Mesenchymal stem cell (in vitro differentiated cells and primary cell): Measurements from ENCODE around the gene DKKL1.
A peak's percentile ranks its signal among the peaks of the same experiment; 100 is the strongest.

Experiments
- DNase-seq: peaks from one replicate; pipeline ENCODE4 v3.0.0-alpha.2; 2013
- H2AFZ ChIP-seq: one replicate; pipeline ENCODE4 v1.6.1; 2013; ENCODE audit warnings: low read depth, mild to moderate bottlenecking, control low read depth, inconsistent platforms, low read length, moderate library complexity
- H2AK5ac ChIP-seq: 2 replicates; pipeline ENCODE4 v1.6.1; 2013; ENCODE audit warnings: low read length, moderate library complexity, mild to moderate bottlenecking, inconsistent platforms; ENCODE audit not compliant: severe bottlenecking
- H2BK120ac ChIP-seq: one replicate; pipeline ENCODE4 v1.6.1; 2013; ENCODE audit warnings: low read depth, mild to moderate bottlenecking, inconsistent platforms, low read length, moderate library complexity
- H2BK12ac ChIP-seq, 2 experiments: one replicate each; pipeline ENCODE4 v1.6.1; 2013; ENCODE audit warnings: inconsistent platforms in 2 of 2, low read length in 2 of 2, mild to moderate bottlenecking in 2 of 2, moderate library complexity in 2 of 2, control low read depth in 1 of 2
- H2BK15ac ChIP-seq: one replicate; pipeline ENCODE4 v1.6.1; 2013; ENCODE audit warnings: mild to moderate bottlenecking, low read depth, inconsistent platforms; ENCODE audit not compliant: poor library complexity, severe bottlenecking
- H2BK5ac ChIP-seq: 2 replicates; pipeline ENCODE4 v1.6.1; 2013; ENCODE audit warnings: low read depth, mild to moderate bottlenecking, low read length, control low read depth, inconsistent platforms; ENCODE audit not compliant: poor library complexity, severe bottlenecking
- H3K14ac ChIP-seq, 2 experiments: one replicate each; pipeline ENCODE4 v1.6.1; 2013; ENCODE audit warnings: inconsistent platforms in 2 of 2, low read length in 2 of 2, control low read depth in 1 of 2, mild to moderate bottlenecking in 1 of 2, moderate library complexity in 1 of 2
- H3K18ac ChIP-seq, 2 experiments: one replicate each; pipeline ENCODE4 v1.6.1; 2013; ENCODE audit warnings: inconsistent platforms in 2 of 2, low read length in 2 of 2, control low read depth in 1 of 2, low read depth in 1 of 2, mild to moderate bottlenecking in 1 of 2
- H3K23ac ChIP-seq, 2 experiments: one replicate each; pipeline ENCODE4 v1.6.1; 2013; ENCODE audit warnings: inconsistent platforms in 2 of 2, low read length in 2 of 2, mild to moderate bottlenecking in 2 of 2, moderate library complexity in 2 of 2, control low read depth in 1 of 2
- H3K27ac ChIP-seq: 2 replicates; pipeline ENCODE4 v1.5.1; 2013; ENCODE audit warnings: mild to moderate bottlenecking, moderate library complexity, low read length, control low read depth, inconsistent platforms; ENCODE audit not compliant: poor library complexity, severe bottlenecking
- H3K27me3 ChIP-seq, 2 experiments: 2 replicates each; pipeline versions ENCODE4 v1.6.1 to v1.7.0; 2013; ENCODE audit warnings: low read length in 2 of 2, mild to moderate bottlenecking in 2 of 2, moderate library complexity in 2 of 2, control low read depth in 1 of 2, inconsistent platforms in 1 of 2; ENCODE audit not compliant: control insufficient read depth in 1 of 2, insufficient read depth in 1 of 2
- H3K36me3 ChIP-seq, 2 experiments: 2 replicates each; pipeline versions ENCODE4 v1.6.1 to v1.7.0; 2013; ENCODE audit warnings: low read length in 2 of 2, control low read depth in 1 of 2, inconsistent platforms in 1 of 2, low read depth in 1 of 2, mild to moderate bottlenecking in 1 of 2; ENCODE audit not compliant: insufficient read depth in 2 of 2, control insufficient read depth in 1 of 2
- H3K4ac ChIP-seq, 2 experiments: one replicate each; pipeline ENCODE4 v1.6.1; 2013; ENCODE audit warnings: inconsistent platforms in 2 of 2, low read length in 2 of 2, mild to moderate bottlenecking in 2 of 2, moderate library complexity in 2 of 2, control low read depth in 1 of 2, low read depth in 1 of 2
- H3K4me1 ChIP-seq: 2 replicates; pipeline ENCODE4 v1.6.1; 2013; ENCODE audit warnings: low read depth, low read length, control low read depth; ENCODE audit not compliant: control insufficient read depth, insufficient read depth
- H3K4me2 ChIP-seq: 2 replicates; pipeline ENCODE4 v1.6.1; 2013; ENCODE audit warnings: low read length, mild to moderate bottlenecking, inconsistent platforms; ENCODE audit not compliant: poor library complexity, severe bottlenecking
- H3K4me3 ChIP-seq, 2 experiments: 2 replicates each; pipeline versions ENCODE4 v1.5.1 to v1.7.0; 2013; ENCODE audit warnings: low read length in 2 of 2, mild to moderate bottlenecking in 2 of 2, control low read depth in 1 of 2, low read depth in 1 of 2; ENCODE audit not compliant: insufficient read depth in 1 of 2
- H3K79me1 ChIP-seq: replicated peaks from 2 replicates; pipeline ENCODE4 v1.6.1; 2013; ENCODE audit warnings: mild to moderate bottlenecking, control low read depth, low read length, inconsistent platforms; ENCODE audit not compliant: poor library complexity, severe bottlenecking
- H3K9ac ChIP-seq: 2 replicates; pipeline ENCODE4 v1.7.0; 2013; ENCODE audit warnings: mild to moderate bottlenecking, low read length, moderate library complexity
- H3K9me3 ChIP-seq: 2 replicates; pipeline ENCODE4 v1.7.0; 2013; ENCODE audit warnings: mild to moderate bottlenecking, low read length; ENCODE audit not compliant: control insufficient read depth
- H4K8ac ChIP-seq: one replicate; pipeline ENCODE4 v1.6.1; 2013; ENCODE audit warnings: inconsistent platforms, mild to moderate bottlenecking, low read length, moderate library complexity
- H4K91ac ChIP-seq: one replicate; pipeline ENCODE4 v1.6.1; 2013; ENCODE audit warnings: mild to moderate bottlenecking, low read length, inconsistent platforms
- WGBS: methylation state at CpG from one replicate; pipeline ENCODE4 v1.1.7; 2013; ENCODE audit warnings: mixed read lengths; 5-methylcytosine and 5-hydroxymethylcytosine counted together

DKKL1 gene

GRCh38 chr19:49421878-49422202 lies 58.2 kb downstream of the DKKL1 start:
- no peak overlapping the region for H3K14ac ChIP-seq
- H2BK12ac ChIP-seq = no peak overlapping the region
- no peak overlapping the region for H3K9ac ChIP-seq
- peaks cover 78 to 99% of the 10 kb centered on the region in 2 experiments for H3K27me3 ChIP-seq
- no peak overlapping the region for H2BK120ac ChIP-seq
- H3K4me2 ChIP-seq = no peak overlapping the region
- H2BK15ac ChIP-seq = no peak overlapping the region
- H2AK5ac ChIP-seq = no peak overlapping the region
- no peak overlapping the region for H3K4ac ChIP-seq
- H2AFZ ChIP-seq = no peak overlapping the region
- H2BK5ac ChIP-seq = no peak overlapping the region
- WGBS = 54% methylated on average over 2 of the region's 3 CpGs
- no peaks in the 10 kb centered on the region for H3K79me1 ChIP-seq
- no peak overlapping the region for H4K8ac ChIP-seq
- H3K18ac ChIP-seq = no peak overlapping the region
- no peak overlapping the region for H3K4me3 ChIP-seq
- no peak overlapping the region for H3K27ac ChIP-seq
- peaks cover 15% of the 10 kb centered on the region for H3K4me1 ChIP-seq
- no peak overlapping the region for H4K91ac ChIP-seq
- no peaks in the 10 kb centered on the region for H3K36me3 ChIP-seq
- no peaks in the 10 kb centered on the region for H3K9me3 ChIP-seq
- DNase-seq = no peak
- H3K23ac ChIP-seq = no peak overlapping the region

- no peak overlapping the region for H2BK12ac ChIP-seq
- no peak overlapping the region for H3K23ac ChIP-seq
- H3K4me1 ChIP-seq = peaks cover 15% of the 10 kb centered on the region
- no peak overlapping the region for H3K14ac ChIP-seq
- H4K8ac ChIP-seq = no peak overlapping the region
- no peak overlapping the region for H2BK15ac ChIP-seq
- 7% methylated on average over 58 of the region's 58 CpGs for WGBS
- no peak overlapping the region for H3K9ac ChIP-seq
- H2AFZ ChIP-seq = no peak overlapping the region
- no peak overlapping the region for H4K91ac ChIP-seq
- peaks cover 80 to 98% of the 10 kb centered on the region in 2 experiments for H3K27me3 ChIP-seq
- DNase-seq = peak; percentile 33
- H3K79me1 ChIP-seq = no peaks in the 10 kb centered on the region
- H3K4me3 ChIP-seq = no peak overlapping the region
- H3K36me3 ChIP-seq = no peaks in the 10 kb centered on the region
- no peak overlapping the region for H2AK5ac ChIP-seq
- no peak overlapping the region for H2BK120ac ChIP-seq
- H3K4me2 ChIP-seq = peak overlapping the region; percentile 31
- H3K18ac ChIP-seq = no peak overlapping the region
- H3K4ac ChIP-seq = no peak overlapping the region
- H3K27ac ChIP-seq = no peak overlapping the region
- H3K9me3 ChIP-seq = no peaks in the 10 kb centered on the region
- H2BK5ac ChIP-seq = no peak overlapping the region
These were observed 58.9 kb downstream of the DKKL1 start for GRCh38 chr19:49422407-49423070.

- 26% methylated on average over 42 of the region's 42 CpGs for whole genome bisulfite sequencing
- no peaks in the 10 kb centered on the region for H3K36me3 ChIP-seq
- H3K27me3 ChIP-seq = peaks cover 88 to 97% of the 10 kb centered on the region in 2 experiments
- H3K23ac ChIP-seq = no peak within 1 kb of the TSS
- no peak within 1 kb of the TSS for H4K8ac ChIP-seq
- H3K4ac ChIP-seq = no peak within 1 kb of the TSS
- no peak within 1 kb of the TSS for H3K4me3 ChIP-seq
- no peak within 1 kb of the TSS for H2BK120ac ChIP-seq
- no peak within 1 kb of the TSS for H2BK12ac ChIP-seq
- no peak within 1 kb of the TSS for H2AK5ac ChIP-seq
- H3K18ac ChIP-seq = no peak within 1 kb of the TSS
- no peaks in the 10 kb centered on the region for H3K79me1 ChIP-seq
- peak within 1 kb of the TSS; percentile 31 for H3K4me2 ChIP-seq
- peaks cover 21% of the 10 kb centered on the region for H3K4me1 ChIP-seq
- no peak for DNase-seq
- H3K27ac ChIP-seq = no peak within 1 kb of the TSS
- H2AFZ ChIP-seq = no peak within 1 kb of the TSS
- H3K9ac ChIP-seq = no peak within 1 kb of the TSS
- no peak within 1 kb of the TSS for H3K14ac ChIP-seq
- H2BK5ac ChIP-seq = no peak within 1 kb of the TSS
- H2BK15ac ChIP-seq = no peak within 1 kb of the TSS
- H3K9me3 ChIP-seq = no peaks in the 10 kb centered on the region
- no peak within 1 kb of the TSS for H4K91ac ChIP-seq
These were observed 59.7 kb downstream of the DKKL1 start, which contains the start of gene PTH2 for GRCh38 chr19:49423071-49423984. PTH2 (minus strand) TSS chr19:49423441; CDS start chr19:49423339, 102 bp downstream.

- H3K9me3 ChIP-seq = no peaks in the 10 kb centered on the region
- no peak overlapping the region for H4K8ac ChIP-seq
- no peak overlapping the region for H3K27ac ChIP-seq
- H2BK5ac ChIP-seq = no peak overlapping the region
- no peaks in the 10 kb centered on the region for H3K79me1 ChIP-seq
- H3K23ac ChIP-seq = no peak overlapping the region
- H3K14ac ChIP-seq = no peak overlapping the region
- H3K27me3 ChIP-seq = peaks cover 94 to 97% of the 10 kb centered on the region in 2 experiments
- peaks cover 25% of the 10 kb centered on the region for H3K4me1 ChIP-seq
- no peak overlapping the region for H3K18ac ChIP-seq
- no peak overlapping the region for H2BK15ac ChIP-seq
- H2BK120ac ChIP-seq = no peak overlapping the region
- H3K36me3 ChIP-seq = no peaks in the 10 kb centered on the region
- no peak overlapping the region for H2BK12ac ChIP-seq
- no peak overlapping the region for H3K4ac ChIP-seq
- H3K9ac ChIP-seq = no peak overlapping the region
- no peak overlapping the region for H2AK5ac ChIP-seq
- H4K91ac ChIP-seq = no peak overlapping the region
- WGBS = 19% methylated on average over 3 of the region's 3 CpGs
- DNase-seq = no peak
- H2AFZ ChIP-seq = no peak overlapping the region
- H3K4me2 ChIP-seq = no peak overlapping the region
- no peak overlapping the region for H3K4me3 ChIP-seq
These were observed 60.3 kb downstream of the DKKL1 start for GRCh38 chr19:49423985-49424303.
